Right lung (tissue), 5 donors: ENCODE results near the gene KCNJ10. TPM values are rescaled to one million over a fixed set of nuclear protein-coding genes. Genes with fewer than 3 reads are reported as not detected.

Experiments
- DNase-seq, 2 donors: peaks; one replicate each; pipeline ENCODE4 v3.0.0-alpha.2; 2013
- polyA plus RNA-seq, 5 donors: library from polyadenylated mRNA; unstranded; fragments of 120-200 nt; gene quantifications; one replicate each; pipeline versions ENCODE4 v1.2.1 to v1.2.3, GENCODE V29; 2013; ENCODE audit warnings: inconsistent platforms in 1 of 5, low replicate concordance in 1 of 5; ENCODE audit not compliant: insufficient read length in 5 of 5, insufficient read depth in 1 of 5

KCNJ10 gene
- polyA plus RNA-seq, 5 donors: 0.13 to 0.61 (median 0.37) TPM

- DNase-seq: no peak
These were observed 105.8 kb downstream of the KCNJ10 start for GRCh38 chr1:159964144-159964543.

DNA sequence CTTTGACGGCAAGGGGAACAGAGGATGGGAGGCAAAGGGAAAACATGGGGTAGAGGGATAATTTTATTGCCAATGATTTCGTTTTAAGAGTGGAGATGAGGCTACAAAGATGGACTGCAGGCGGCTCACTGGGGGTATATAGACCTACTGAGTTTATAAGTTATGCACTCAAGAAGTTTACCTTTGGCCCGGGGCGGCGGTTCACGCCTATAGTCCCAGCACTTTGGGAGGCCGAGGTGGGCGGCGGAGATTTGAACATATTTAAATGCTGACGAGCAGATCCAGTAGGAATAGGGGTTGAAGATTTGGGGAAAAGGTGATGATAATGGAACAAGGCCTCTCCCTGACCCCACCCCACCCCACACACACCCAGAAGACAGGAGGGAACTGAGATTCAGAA is 107.8 kb downstream of the KCNJ10 start:
- no peak for DNase-seq

DNA sequence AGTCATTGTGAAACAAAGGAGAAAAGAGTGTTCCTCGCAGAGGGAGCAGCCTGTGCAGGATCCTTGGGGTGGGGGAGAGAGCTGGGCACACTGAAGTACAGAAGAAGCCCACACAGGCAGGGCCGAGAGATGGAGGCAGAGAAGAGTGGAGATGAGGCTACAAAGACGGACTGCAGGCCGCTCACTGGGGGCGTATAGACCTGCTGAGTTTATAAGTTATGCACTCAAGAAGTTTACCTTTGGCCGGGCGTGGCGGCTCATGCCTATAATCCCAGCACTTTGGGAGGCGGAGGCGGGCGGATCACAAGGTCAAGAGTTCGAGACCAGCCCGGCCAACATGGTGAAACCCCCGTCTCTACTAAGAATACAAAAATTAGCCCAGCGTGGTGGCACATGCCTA is 108.3 kb downstream of the KCNJ10 start:
- DNase-seq: no peak

GRCh38 chr1:159960721-159961381 is 109.1 kb downstream of the KCNJ10 start:
- DNase-seq: no peak

DNA sequence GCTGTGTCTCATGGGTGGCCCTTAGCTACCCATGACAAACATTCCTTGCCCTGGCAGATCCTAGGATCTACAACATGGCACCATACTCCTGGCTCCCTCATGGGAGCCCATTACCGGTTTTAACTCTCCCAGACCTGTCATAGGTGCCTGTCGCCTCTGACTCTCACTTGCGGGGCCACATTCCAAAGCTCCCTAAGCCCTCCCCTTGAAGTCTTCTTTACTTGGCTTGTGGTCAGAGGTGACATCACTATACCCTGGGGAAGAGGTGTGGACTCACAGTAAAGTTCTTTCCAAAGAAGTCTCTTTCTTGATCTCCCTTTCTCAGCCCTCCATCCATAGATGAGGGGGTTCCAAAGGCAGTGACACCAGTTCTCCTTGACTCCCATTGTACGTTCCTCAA is 110.5 kb downstream of the KCNJ10 start:
- no peak for DNase-seq

- no peak for DNase-seq
These were observed 111.1 kb downstream of the KCNJ10 start for GRCh38 chr1:159958719-159959380.

DNA sequence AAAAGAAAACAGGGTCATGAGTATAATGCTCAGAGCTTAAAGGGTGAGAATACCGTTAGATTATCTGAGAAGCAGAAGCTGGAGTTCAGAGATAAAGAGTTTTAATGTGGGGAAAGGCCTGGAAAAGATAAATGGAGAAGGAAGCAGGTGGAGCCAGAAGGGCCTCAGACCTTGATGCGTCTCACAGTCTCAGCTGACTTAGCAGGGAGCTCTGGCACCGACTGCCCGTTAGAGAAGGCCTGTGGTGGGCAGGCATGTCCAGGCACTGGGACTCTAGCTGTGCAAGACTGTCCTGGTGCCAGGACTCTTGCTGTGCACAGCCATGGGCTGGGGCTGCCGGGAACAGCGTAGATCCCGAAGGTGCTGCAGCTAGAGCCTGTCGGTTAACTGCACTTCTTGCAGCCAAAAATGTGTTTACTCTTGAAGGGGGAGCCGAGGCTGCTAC is 112.1 kb downstream of the KCNJ10 start:
- no peak for DNase-seq

- DNase-seq: no peak
These were observed 114.5 kb downstream of the KCNJ10 start for GRCh38 chr1:159955456-159955855.

DNA sequence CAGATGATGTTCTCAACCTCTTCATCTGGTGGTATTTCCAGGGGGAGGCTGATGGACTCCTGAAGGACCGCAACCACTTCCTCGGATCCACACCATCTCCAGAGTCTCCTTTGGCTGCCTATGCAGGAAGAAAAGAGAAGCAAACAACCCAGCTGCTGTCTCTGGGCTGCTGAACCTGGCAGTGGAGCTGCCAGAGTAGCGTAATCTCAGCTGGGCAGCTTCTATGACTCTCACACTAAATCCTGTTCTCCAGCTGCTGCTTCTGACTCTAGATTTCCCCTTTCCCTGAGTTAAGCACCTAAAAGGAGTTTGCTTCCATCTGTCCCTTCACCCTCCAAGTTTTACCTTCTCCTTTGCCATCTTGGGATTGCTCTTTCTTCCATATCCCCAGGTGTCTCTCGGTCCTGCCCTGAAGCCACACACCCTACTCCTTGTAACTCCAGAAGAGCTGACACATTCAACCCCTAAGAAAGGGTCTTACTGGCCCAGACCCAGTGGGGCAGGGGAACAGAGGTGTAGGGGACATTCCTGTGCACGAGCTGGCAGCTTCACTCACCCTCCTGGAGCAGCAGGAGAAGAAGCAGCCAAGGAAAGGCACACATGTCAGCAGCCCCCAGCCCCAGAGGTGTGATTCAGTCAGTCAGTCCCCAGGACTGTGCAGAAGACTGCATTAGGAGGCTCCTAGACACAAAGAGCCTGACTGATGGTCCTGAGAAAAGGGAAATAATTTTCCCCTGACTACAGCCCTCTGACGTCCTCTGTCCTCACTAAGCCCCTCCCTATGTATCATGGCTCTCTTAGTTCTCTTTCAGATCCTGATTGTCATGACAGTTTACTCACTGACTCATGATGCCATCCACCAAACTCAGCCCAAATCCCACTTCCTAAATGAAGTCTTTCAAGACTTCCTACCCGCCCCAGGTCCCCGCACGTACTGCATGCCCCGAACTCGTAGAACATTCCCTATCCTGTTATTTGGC is 116.1 kb downstream of the KCNJ10 start, which contains the start of gene SLAMF9:
SLAMF9 (minus strand) TSS at position 702 of the 980 bp plus-strand sequence; CDS start at position 602, 100 bp downstream.
- DNase-seq: no peak

DNA sequence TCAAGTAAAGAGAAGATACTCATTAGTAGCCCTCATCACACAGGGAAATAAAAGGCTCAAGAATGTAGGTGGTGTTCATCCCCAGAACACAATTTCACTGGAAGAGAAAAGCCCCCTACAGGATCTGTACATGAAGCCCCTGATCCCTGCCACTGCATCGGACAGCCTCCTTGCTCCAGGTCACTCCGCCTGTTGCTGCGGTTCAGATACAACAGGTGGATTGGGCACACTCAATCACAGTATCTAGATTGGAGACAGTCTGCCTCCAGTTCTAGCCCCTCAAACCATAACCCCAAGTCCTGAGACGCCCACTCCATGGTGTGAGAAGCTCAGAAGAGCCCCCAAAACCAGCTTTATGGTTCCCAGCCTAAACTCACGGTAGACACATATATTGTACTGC is 117.0 kb downstream of the KCNJ10 start:
- DNase-seq: no peak

- no peak for DNase-seq
These were observed 118.4 kb downstream of the KCNJ10 start for GRCh38 chr1:159951551-159951950.

DNA sequence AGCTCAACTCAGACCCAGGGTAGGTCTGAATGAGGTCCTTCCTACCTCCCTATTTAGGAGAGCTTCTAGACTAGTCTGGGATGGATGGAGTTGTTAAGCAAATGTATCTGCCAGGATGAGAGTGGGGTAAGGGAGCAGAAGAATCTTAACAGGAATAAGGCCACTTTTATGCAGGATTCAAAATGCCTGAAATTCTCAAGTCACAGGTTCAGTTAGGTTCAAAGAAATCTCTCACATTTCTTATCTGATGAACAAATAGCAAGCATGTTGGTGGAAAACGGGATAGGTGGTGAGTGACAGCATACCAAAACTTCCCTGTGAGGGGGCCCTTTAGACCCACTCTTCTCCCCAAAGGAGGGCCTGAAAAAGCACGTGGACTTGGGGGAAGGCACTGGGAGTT is 118.9 kb downstream of the KCNJ10 start:
- no peak for DNase-seq

DNA sequence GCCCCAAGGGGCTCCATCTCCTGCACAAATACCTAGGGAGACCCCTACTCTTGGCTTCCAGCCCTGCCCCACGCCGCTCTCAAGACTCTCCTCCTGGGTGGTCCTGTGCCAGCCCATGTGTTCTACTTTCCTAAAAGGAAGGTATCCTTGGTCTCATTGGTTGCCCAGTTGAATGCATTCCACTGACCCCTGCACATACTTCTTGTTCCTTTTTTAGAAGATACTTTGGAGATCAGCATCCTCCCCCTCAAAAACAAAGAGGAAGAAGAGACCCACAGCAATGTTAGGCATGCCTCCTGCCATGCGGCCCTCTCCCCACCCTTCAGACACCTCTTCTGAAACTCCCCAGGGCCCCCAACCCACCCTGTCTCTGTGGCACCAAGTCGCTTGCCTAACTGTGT is 120.0 kb downstream of the KCNJ10 start:
- no peak for DNase-seq

DNA sequence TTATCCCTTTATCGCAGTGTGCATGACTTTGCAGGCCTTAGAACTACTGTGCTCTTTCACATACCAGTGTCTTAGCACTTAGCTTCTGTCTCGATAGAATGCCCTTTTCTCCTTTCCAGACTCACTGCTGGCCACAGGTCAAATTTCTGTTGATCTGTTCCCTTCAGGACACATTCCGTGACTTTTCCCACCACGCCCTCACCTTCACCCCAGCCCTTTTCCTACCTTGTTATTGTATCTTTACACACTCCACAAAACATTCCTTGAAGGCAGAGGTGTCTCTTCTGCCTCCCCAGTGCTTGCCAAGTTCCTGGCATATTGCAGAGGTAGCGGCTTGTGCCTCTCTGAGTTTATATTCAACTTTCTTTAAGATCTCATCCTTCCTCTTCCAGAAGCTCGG is 120.8 kb downstream of the KCNJ10 start:
- no peak for DNase-seq

Other genes with a start within 250 kb of the KCNJ10 start
- gene SLAMF8, start 243.3 kb downstream of the KCNJ10 start, polyA plus RNA-seq: 1 to 10 TPM in 3 of 5 donors, under 1 TPM in 2; 0.58 to 1.9 (median 1.0) TPM
- gene VSIG8, start 207.5 kb downstream of the KCNJ10 start, polyA plus RNA-seq: under 1 TPM in 2 of 5 donors, not detected in 3; 0.08 to 0.10 TPM
- gene CFAP45, start 170.0 kb downstream of the KCNJ10 start, polyA plus RNA-seq: 10 to 100 TPM in 1 of 5 donors, 1 to 10 TPM in 4; 1.8 to 12.7 (median 8.2) TPM
- gene TAGLN2, start 144.7 kb downstream of the KCNJ10 start, polyA plus RNA-seq: 100 to 1,000 TPM; 255 to 529 (median 315) TPM
- 10 to 100 TPM; 10.2 to 17.7 (median 15.7) TPM for gene IGSF9, start 124.5 kb downstream of the KCNJ10 start, polyA plus RNA-seq
- gene SLAMF9, start 115.9 kb downstream of the KCNJ10 start, polyA plus RNA-seq: not detected
- 10 to 100 TPM in 4 of 5 donors, 1 to 10 TPM in 1; 9.7 to 14.7 (median 13.0) TPM for gene PIGM, start 38.2 kb downstream of the KCNJ10 start, polyA plus RNA-seq
- gene KCNJ9, start 11.4 kb upstream of the KCNJ10 start, polyA plus RNA-seq: under 1 TPM; 0.04 to 0.10 (median 0.06) TPM
- 10 to 100 TPM; 24.2 to 36.2 (median 30.5) TPM for gene IGSF8, start 28.5 kb upstream of the KCNJ10 start, polyA plus RNA-seq
- gene ATP1A2, start 45.6 kb upstream of the KCNJ10 start, polyA plus RNA-seq: 10 to 100 TPM in 3 of 5 donors, 1 to 10 TPM in 2; 6.4 to 15.2 (median 13.6) TPM
- gene ATP1A4, start 81.4 kb upstream of the KCNJ10 start, polyA plus RNA-seq: under 1 TPM in 4 of 5 donors, not detected in 1; 0.15 to 0.24 (median 0.22) TPM
- 10 to 100 TPM in 1 of 5 donors, 1 to 10 TPM in 1, under 1 TPM in 3; 0.31 to 33.0 (median 0.59) TPM for gene CASQ1, start 120.4 kb upstream of the KCNJ10 start, polyA plus RNA-seq
- gene PEA15, start 135.2 kb upstream of the KCNJ10 start, polyA plus RNA-seq: 100 to 1,000 TPM; 137 to 160 (median 145) TPM
- gene DCAF8, start 192.4 kb upstream of the KCNJ10 start, polyA plus RNA-seq: 100 to 1,000 TPM; 159 to 252 (median 210) TPM
- 10 to 100 TPM; 64.8 to 81.5 (median 70.9) TPM for gene PEX19, start 215.0 kb upstream of the KCNJ10 start, polyA plus RNA-seq